GM18867 (cell line): ENCODE measurements around the gene PALS2.

Experiments
- ATAC-seq: cut with Tn5 transposase; IDR thresholded peaks from one replicate; pipeline ENCODE4 v1.9.1; 2021; ENCODE audit warnings: mild to moderate bottlenecking, moderate library complexity; ENCODE audit not compliant: unreplicated experiment

The PALS2 gene

DNA sequence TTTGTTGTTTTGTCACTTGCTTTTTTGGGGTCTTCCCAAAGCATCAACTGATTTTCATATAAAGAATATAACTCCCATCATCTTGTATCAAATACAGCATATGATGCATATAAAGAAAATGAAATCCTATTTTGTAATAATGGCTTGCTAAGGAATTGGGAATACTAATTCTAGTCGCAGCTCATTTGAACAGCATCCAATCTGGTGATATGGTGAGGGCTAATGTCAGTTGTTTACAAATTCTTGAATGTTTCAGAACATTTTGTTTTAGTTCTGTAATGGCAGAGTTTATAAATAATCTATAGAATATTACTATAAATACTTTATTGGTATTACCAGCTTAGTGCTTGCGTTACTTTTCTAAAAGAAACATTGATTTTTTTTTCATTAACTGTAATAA, 8.9 kb downstream of the PALS2 start:
- no peak for ATAC-seq

DNA sequence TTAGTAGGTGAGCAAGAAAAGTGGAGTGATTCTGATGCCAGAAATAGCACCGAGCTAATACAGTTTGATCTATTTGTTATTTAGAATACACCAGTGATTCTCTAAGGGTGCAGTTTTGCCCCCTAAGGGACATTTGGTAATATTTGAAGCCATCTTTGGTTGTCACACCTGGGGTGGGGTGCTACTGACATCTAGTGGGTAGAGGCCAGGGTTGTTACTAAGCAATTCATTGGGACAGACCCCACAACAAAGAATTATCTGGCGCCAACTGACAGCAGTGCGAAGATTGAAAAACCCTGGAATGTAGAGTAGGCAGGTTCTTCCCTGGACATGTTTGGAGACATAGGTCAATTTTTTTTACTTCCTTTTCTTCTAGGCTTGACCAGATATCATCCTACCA, 14.6 kb downstream of the PALS2 start:
- peak; percentile 55 for ATAC-seq

DNA sequence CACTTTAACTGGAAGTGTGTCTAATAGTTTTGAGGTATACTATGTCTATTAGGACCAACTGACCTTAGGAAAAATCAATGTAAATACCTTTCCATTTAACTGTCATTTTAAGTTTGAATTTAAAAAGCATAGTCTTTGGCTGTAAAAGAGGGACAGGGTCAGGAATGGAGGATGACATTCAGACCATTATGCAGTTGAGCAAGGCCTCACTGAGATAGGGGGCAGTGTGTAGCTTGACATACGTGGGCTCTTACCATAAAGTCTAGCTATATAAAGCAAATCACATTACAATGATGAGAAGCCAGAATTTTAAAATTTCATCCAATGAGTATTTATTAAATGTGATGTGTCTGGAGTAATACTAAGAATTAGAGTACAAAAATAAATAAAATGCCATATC, 17.9 kb downstream of the PALS2 start:
- no peak for ATAC-seq

DNA sequence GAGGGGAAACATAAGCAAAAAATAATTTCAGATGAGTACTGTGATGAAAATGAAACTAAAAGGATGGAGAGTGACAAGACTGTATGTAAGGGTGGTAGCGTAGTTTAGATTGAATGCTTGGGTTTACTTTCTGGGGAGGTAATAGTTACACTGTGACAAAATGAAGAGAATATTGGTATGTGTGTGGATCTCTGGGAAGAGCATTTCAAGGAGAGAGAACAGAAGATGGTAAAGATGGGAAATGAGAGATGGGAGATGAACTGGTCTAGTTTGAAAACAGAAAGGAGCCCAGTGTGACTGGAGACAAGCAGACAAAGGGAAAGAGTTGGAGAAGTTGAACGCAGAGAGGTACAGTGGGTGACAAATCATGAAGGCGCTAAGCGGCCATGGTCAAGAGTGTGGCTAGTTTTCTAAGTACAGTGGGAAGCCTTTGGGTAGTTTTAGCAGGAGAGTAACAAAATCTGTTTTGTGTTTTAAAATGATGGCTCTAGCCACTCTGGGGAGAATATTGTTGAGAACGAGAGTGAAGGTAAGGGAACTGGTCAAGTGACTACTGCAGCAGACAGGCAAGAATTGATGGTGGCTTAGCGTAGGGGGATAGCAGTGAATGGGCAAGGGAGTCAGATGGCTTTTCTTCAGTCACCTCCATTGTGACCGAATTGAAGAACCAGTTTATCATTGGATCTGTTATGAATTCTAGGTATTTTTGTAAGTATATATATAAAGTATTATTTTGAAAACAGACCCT, 22.6 kb downstream of the PALS2 start:
- peak; percentile 70 for ATAC-seq

DNA sequence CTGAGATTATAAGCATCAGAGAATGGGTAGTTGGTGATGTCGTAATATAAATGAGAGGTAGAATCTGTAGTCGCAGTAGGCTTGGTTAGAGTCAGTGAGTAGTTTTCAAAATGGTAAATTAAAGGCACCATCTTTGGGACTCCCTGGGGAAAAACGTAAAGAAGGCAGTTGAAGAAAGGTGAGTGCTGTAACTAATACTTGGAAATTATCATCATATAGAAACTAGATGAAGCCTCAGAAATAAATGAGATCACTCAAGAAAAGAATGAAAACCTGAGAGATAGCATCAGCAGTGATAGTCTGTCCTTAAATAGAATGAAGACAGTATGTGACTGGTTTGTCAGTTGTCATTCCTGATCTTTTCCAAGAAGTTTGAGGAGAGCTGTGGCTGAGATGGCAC, 23.8 kb downstream of the PALS2 start:
- no peak for ATAC-seq

DNA sequence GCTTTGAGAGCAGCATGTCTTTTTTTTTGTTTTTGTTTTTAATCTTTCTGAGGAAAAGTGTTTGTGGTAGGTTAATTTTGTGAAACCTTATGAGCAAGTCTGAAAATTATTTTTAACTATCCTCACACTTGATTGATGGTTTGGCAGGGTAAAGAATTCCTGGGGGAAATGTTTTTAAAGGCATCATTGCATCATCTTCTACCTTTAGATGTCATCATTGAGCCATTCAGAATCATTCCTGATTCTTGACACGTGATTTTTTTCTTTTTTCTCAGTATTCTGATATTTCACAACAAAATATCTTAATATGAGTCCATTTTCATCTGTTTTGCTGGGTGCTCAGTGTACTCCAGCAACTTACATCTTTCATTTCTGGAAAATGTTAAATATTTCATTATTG, 28.3 kb downstream of the PALS2 start:
- no peak for ATAC-seq

DNA sequence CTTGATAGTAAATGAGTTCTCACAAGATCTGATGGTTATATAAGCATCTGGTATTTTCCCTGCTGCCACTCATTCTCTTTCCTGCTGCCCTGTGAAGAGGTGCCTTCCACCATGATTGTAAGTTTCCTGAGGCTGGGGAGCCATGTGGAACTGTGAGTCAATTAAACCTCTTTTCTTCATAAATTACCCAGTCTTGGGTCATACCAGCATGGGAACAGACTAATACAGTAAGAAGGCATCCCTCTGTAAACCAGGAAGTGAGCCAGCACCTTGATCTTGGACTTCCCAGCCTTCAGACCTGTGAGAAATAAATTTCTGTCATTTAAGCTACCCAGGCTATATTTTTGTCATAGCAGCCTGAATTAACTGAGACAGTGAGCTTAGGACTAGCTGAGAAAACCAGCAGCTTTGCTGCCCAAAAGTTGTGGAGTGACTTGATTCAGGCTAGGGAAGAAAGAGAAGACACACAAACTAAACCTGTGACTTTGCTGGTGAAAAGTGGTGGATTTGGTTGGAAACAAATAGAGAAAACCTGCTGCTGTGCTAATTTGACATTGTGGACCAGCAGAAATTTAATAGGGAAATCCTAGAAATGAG, 29.7 kb downstream of the PALS2 start:
- no peak for ATAC-seq

DNA sequence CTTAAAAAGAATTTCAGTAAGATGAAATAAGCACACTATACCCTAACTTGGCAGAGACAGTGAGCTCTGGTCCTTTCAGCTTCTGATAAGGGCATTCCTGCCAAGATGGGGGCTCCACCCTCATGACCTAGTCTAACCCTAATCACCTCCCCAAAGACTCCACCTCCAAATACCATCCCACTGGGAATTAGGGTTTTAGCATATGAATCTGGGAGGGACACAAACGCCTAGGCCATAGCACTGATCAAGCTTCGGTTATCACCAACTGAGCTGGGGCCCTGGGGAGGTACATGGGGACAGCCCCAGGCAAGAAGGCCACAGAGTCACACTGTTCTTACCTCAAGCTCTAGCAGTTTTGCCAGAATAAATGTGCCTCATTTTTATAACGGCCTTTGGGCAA, 31.4 kb downstream of the PALS2 start:
- no peak for ATAC-seq

DNA sequence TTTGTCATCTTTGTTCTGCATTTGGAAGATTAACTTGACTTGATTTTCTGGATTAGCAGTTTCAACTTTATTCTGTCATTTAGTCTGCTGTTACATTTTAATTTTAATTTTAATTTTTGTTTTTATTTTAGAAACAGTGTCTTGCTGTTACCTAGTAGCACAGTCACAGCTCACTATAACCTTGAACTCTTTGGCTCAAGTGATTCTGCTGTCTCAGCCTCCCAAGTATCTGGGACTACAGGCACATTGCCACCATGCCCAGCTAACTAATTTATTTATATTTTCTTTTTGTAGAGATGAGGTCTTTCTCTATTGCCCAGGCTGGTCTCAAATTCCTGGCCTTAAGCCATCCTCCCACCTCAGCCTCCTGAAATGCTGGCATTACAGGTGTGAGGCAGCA, 35.3 kb downstream of the PALS2 start:
- no peak for ATAC-seq

DNA sequence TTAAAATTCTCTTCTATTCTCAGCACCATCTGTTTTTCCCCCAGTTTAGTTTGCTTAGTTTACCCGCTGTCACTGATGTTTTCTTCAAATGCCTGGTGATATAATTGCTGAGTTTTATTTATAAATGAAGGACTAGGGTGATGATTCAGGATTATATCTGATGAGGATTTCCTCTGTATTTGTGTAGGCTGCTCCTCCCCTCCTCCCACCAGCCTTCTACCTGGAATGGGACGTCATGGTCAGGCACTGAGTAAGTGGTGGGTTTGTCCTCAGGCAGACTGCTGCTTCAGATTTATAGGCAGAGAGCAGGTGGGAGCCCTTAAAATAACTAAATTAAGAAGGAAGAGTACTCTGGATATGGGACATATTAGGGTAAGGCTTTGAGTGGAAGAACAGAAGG, 35.8 kb downstream of the PALS2 start:
- no peak for ATAC-seq

DNA sequence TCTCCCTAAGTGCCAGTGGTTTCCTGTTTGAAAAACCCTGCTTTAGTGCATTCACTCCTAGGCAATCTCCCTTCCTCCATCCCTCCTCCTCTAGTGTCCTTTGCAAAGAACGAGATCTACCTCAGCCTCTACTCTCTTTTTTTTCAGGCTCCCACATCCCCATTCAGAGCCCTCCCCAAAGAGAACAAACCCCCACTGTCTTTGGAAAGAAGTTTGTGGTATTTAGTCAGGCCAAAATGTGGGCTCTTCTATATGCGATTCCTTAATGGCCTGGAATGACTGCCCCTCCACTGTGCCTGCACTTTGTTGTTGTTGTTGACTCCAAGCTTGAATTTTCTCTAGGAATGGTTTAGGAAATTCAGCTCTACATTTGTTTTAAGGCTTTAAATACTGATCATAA, 36.3 kb downstream of the PALS2 start:
- ATAC-seq: no peak

DNA sequence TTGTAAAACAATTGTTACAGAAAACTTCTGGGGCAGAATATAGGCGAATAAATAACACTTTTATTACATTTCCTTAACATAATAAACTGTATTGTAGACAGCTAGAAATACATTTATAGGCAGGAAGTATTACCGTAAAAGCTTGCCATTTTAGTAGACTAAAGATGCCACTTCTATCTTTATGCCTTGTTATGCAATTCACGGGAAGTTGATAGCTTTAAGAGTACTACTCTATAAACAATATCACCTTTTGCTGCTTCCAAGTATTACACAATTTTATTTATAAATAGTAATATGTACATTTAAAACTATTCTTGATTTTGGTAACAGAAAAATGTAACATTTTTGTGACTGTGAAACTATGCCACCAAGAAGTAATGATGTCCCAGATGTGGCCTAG, 37.9 kb downstream of the PALS2 start:
- no peak for ATAC-seq

DNA sequence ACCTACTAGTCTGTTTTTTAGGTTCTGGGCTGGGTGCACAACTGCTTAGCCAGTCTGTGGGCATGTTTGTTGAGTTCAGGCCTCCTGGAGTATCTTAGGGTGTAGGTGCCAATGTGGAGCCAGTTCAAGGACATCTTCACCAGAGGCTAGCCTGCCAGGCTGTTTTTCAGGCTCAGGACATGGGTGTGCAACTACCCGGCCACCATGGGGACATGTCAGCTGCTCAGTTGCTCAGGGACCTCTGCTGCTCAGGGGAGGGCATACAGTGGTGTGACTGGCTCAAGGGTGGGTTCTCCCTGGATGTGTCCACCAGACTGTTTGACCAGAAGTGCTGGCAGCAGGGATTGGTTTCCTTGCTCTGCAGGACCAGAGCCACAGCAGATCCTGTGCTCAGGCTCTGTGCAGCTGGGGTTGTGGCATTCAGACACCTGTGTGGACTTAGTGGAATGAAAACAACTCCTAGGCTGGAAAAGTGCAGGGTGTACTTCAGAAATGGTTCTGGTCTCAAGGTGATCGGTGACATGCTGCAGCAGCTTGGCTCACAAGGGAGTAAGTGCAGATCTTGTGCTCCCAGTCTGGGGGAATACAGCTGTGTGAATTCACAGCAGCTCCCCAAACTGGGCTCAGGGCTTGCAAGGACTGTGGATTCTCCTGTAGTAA, 44.8 kb downstream of the PALS2 start:
- no peak for ATAC-seq

DNA sequence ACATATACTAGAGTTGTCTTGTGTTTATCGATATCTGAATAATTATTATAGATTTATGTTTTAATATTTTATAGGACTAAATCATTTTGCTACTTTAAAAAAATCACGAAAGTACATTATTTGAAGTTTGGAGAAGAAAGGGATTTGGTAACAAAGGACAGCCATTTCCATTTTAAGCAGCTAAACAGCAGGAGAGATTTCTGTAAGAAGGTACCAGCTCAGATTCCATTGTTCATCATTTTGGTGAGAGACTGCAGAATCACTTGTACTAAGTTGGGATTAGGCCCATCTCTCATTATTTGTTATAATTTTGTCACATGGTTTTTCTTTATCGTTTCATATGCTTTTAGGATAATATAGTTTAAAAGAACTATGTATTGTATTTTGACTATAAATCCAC, 46.7 kb downstream of the PALS2 start:
- ATAC-seq: no peak

DNA sequence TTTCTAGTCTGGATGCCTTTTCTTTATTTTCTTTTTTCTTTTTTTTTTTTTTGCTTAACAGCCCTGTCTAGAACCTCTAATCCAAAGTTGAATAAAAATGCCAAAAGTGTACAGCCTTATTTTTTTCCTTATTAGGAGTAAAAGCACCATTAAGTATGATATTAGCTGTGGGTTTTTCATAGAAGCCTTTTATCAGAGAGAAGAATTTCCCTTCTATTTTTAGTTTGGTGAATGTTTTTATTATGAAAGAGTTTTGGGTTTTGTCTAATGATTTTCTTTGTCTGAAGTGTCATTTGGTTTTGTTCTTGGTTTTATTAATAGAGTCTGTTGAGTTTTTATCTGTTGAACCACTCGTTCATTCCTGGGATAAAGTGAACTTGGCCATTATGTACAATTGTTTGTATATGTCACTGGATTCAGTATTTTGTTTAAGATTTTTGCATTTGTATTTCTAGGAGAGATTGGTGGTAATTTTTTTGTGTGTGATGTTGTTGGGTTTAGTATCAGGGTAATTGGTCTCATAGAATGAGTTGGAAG, 49.5 kb downstream of the PALS2 start:
- ATAC-seq: no peak
